DMS114 treated with DMSO at 0.1 percent for 48 hours (cell line): ENCODE data around the gene SEL1L2.
"Not testable (repeated sequence)": the region's sequence is repeated elsewhere in the genome, so short reads cannot be mapped to it uniquely, and the experiment has no call there.

Experiments used
- DNase-seq: peaks from one replicate; lab custom pipeline; 2025; ENCODE audit not compliant: unreplicated experiment; lab: John Stamatoyannopoulos, UW

Gene SEL1L2

DNA sequence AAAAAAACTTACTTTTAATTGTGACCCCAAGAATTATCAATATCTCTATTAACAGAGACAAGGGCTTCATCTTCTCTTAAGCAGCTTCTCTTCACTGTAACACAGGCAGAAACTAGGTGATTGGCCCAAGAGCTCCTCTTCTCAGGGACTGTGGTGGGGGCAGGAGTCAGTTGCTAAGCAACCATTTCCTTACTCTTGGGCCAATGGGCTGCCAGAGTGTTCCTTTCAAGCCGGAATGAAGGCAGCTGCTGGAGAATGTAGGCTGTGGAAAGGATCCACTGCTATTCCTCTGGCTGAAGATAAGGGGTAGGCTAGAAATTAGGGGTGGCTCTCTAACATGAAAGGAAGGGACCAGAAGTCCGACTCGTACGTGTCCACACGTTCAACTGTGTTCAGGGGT lies at the start of gene SEL1L2:
TSS of gene SEL1L2 (minus strand) at position 150 of the 400 bp plus-strand sequence. CDS start at position 70, 80 bp downstream.
- DNase-seq: no peak

DNA sequence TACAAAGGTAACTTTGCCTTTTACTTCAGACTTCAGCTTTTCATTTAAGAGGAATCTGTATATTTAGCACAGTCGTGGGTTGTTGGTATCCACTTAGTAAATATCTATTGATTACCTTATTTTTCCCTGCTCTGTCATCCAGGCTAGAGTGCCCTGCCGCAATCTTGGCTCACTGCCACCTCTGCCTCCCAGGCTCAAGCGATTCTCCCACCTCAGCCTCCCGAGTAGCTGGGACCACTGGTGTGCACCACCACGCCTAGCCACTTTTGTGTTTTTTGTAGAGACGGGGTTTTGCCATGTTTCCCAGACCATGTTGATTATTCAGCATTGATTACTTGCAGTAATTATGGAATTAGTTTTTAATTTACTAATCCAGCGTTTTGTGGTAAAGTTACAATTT lies 46.2 kb upstream of the SEL1L2 start:
- no peak for DNase-seq

DNA sequence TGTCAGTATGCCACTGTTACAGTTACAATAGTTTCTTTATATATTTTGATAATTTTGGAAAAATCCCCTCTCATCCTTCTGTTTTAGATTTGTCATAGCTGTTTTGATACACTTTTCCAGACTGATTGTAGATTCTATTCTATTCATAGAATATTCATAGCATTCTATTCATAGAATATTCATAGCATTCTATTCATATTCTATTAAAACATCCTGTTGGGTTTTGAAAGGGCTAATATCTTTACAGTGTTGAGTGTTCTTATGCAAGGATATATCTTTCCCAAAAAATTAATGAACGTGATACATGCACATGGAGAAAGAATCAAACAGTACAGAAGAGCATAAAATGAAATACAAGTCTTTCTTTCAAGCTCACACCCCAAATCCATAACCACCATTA lies 42.9 kb upstream of the SEL1L2 start:
- no peak for DNase-seq

- no peak for DNase-seq
Measured at GRCh38 chr20:14030991-14031390, 40.6 kb upstream of the SEL1L2 start.

- DNase-seq: no peak
Measured at GRCh38 chr20:14012671-14013070, 22.3 kb upstream of the SEL1L2 start.

- DNase-seq: no peak
Measured at GRCh38 chr20:14009208-14009607, 18.8 kb upstream of the SEL1L2 start.

GRCh38 chr20:14005996-14006395 lies 15.6 kb upstream of the SEL1L2 start:
- DNase-seq: no peak

- no peak for DNase-seq
Measured at GRCh38 chr20:14000917-14001316, 10.5 kb upstream of the SEL1L2 start.

- no peak for DNase-seq
Measured at GRCh38 chr20:13996265-13996664, 5.9 kb upstream of the SEL1L2 start.

GRCh38 chr20:13995841-13996240 lies 5.4 kb upstream of the SEL1L2 start:
- no peak for DNase-seq

DNA sequence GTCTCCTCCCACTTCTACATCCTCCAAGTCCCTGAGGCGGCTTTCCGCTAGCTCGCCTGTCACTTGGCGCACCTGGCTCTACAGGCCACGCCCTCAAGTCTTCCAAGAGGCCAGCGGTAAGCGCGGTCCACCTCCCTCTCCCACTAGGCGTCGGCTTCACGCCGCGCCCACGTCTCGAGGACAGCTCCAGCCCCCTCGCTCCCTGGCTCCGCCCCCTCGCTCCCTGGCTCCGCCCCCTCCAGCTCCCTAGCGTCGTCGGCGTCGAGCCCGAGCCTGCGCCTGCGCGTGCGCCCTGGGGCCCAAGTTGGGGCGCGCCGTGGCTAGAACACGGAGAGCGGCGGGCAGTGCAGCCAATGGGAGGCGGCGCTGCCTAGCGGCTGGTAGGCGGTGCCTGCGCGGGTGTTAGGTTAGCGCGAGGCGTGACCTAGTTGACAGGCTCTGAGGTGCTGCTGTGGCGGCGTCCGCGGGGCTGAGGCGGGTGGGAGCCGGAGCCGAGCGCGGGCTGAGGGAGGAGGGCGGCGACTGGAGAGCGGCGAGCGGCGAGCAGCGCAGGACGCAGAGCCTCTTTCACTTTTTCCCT lies 4.8 kb upstream of the SEL1L2 start, which contains the start of gene MACROD2:
TSS of gene MACROD2 (plus strand) at position 431 of the 580 bp plus-strand sequence.
- DNase-seq: peak; percentile 77

- not testable (repeated sequence) for DNase-seq
Measured at GRCh38 chr20:13991955-13992354, 1.5 kb upstream of the SEL1L2 start.

DNA sequence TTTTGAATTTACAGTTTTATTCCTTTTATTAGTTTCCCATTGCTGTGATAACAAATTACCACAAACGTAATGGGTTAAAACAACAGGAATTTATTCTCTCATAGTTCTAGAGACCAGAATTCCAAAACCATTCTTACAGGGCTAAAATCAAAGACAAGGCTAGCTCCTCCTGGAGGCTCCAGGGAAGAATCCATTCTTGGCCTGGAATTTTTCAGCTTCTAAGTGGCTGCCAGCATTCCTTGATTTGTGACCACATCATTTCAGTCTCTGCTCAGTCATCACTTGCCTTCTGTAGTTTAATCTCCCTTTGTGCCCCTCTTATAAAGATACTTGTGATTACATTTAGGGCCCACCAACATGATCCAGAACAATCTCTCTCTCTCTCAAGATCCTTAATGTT lies 897 bp upstream of the SEL1L2 start:
- no peak for DNase-seq

- no peak for DNase-seq
Measured at GRCh38 chr20:13984211-13984610, 6.2 kb downstream of the SEL1L2 start.

- no peak for DNase-seq
Measured at GRCh38 chr20:13960525-13960924, 29.9 kb downstream of the SEL1L2 start.

DNA sequence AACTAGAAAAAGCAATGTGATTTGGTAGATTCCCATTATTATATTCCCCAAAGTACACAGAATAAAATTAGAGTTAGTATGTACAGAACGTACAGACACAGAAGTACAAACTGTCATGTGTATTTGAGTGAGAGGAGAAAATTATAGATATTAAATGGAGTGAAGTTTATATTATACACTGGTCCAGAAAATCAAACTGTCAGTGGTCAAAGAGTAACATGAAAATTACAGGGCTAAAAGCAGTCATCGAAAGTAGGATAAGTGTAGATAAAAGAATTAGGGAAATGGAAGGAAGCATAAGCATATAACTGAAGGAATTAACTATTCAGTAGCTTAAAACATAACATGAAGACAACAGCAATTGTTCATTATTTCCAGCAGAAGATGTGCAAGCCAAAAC lies 30.3 kb downstream of the SEL1L2 start:
- DNase-seq: no peak

DNA sequence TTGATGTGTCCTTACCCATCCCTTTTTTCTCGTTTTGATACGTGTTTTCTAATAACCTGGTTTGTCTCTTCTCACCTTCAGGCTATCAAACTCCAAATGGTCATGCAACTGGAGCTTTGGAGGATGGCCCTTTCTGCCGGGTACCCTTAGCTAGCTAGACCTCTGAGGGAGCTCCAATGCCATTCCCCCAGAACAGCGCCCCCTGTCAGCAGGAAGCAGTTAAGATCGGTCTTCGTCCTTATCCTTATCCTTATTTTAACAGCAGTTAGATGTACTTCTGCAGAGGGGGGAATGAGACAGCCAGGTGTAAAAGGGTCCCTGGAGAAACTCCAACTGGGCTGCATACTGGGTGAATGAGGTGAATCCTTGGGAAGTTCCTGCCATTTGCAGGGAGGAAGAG lies 37.2 kb downstream of the SEL1L2 start:
- DNase-seq: no peak

- no peak for DNase-seq
Measured at GRCh38 chr20:13947719-13948118, 42.7 kb downstream of the SEL1L2 start.

DNA sequence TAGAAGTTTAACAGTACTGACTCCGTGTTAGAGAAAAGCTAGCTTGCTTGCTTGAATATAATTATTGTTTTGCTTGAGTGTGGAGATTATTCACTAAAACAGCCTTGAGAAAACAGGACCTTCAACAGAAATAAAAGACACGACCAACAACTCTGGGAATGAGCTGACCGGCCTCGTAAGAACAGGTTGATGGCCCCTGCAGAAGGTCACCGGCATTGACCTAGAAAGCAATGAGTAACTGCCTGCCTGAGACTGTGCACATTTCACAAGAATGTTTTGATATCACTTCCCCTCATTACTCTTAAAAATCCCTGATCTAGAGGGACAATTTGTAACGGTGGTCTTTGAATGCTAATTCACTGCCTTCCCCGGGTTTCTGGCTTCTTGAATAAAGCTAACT lies 49.4 kb downstream of the SEL1L2 start:
- DNase-seq: no peak

- DNase-seq: no peak
Measured at GRCh38 chr20:13936781-13937576, 53.4 kb downstream of the SEL1L2 start.

DNA sequence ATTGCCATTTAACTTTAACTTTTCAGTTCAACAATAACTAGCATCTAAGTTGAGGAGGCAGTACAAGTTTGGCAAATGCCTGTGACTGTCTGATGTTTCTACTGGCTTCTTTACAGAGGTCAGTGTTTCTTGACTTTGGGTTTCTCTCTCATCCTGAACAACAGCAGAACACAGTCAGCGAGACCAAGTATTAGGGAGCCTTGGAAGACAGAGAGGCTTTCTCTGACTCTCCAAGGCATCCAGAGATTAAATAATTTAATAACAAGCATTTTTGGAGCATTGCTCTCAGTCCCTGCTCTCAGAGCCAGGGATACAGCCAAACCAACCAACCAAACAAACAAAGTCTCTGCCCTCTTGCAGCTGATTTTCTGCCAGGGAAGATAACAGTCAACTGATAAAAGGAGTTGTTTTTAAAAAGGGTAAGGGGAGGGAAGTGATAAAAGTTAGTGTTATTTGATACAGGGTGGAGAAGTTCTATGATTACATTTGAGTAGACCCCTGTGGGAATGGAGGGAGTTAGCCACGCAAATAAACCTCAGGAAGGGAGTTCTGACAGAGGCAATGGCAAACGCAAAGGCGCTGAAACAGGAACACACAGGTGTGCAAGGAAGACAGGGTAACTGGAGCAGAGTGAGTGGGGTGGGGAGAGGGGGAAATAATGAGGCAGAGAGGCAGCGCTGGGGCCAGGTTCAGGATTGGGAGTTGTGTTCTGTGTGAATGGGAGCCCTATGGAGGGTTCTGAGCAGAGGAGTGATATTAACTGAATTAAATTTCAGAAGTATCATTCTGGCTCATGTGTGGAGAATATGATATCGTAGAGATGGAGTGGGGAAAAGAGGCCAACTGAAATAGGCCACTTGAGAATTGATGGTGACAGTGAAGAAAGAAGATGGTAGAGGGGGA lies 55.2 kb downstream of the SEL1L2 start:
- DNase-seq: no peak

DNA sequence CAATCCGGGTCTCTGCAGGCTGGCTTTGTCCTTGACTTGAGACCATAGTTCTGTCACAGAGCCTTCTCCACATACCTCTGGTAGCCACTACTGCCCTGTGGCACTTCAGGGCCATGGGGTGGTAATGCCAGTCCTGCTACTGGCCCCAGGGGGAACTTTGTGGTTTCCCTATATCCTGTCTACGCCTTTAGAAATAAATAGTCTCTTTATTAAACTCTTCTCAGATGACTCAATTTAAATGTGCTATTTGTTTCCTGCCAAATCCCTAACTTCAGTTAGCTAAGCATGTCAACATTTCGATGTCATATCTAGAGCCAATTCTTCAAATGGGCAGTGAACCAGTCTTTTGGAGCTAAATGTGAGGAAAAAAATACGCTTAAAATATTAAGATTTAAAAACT lies 60.1 kb downstream of the SEL1L2 start:
- no peak for DNase-seq
